SK-N-SH treated with all-trans-retinoic acid at 6 μM for 48 hours (cell line): ENCODE measurements around the gene SDR39U1.
A peak's percentile ranks its signal among the peaks of the same experiment; 100 is the strongest.

Experiments
- ATAC-seq: fragments of 200-7000 bp; cut with Tn5 transposase; 3 replicates; pipeline ENCODE4 v1.9.1; 2020; ENCODE audit warnings: mild to moderate bottlenecking, moderate library complexity
- ARNTL ChIP-seq: fragments of 450-650 bp; formaldehyde crosslinking; IDR thresholded peaks from 2 replicates; pipeline ENCODE4 v1.5.0; 2020; ENCODE audit warnings: low read depth, mild to moderate bottlenecking, moderate library complexity, borderline replicate concordance
- BACH2 ChIP-seq: fragments of 250-450 bp; sonication (Bioruptor Pico); IDR thresholded peaks from 2 replicates; pipeline ENCODE4 v1.9.0; 2021; ENCODE audit warnings: mild to moderate bottlenecking, borderline replicate concordance
- CSDC2 ChIP-seq: fragments of 250-450 bp; sonication (Bioruptor Pico); IDR thresholded peaks from 2 replicates; pipeline ENCODE4 v1.5.0; 2020; ENCODE audit warnings: mild to moderate bottlenecking, moderate library complexity
- ESRRG ChIP-seq: fragments of 250-450 bp; sonication (Bioruptor Pico); IDR thresholded peaks from 2 replicates; pipeline ENCODE4 v1.6.1; 2021; ENCODE audit warnings: mild to moderate bottlenecking
- GLIS3 ChIP-seq: fragments of 250-450 bp; sonication (Bioruptor Pico); IDR thresholded peaks from 2 replicates; pipeline ENCODE4 v1.5.0; 2020; ENCODE audit warnings: mild to moderate bottlenecking, moderate library complexity
- ISL1 ChIP-seq: fragments of 250-450 bp; sonication (Bioruptor Pico); IDR thresholded peaks from 2 replicates; pipeline ENCODE4 v2.1.2; 2022; ENCODE audit warnings: mild to moderate bottlenecking, moderate library complexity
- OSR1 ChIP-seq: fragments of 250-450 bp; sonication (Bioruptor Pico); IDR thresholded peaks from 2 replicates; pipeline ENCODE4 v1.8.0; 2022; ENCODE audit warnings: moderate library complexity, mild to moderate bottlenecking, inconsistent platforms
- PPARA ChIP-seq: fragments of 250-450 bp; sonication (Bioruptor Pico); IDR thresholded peaks from 2 replicates; pipeline ENCODE4 v1.5.0; 2020; ENCODE audit warnings: mild to moderate bottlenecking, borderline replicate concordance
- RARB ChIP-seq: fragments of 250-450 bp; sonication (Bioruptor Pico); IDR thresholded peaks from 2 replicates; pipeline ENCODE4 v1.8.0; 2021; ENCODE audit warnings: mild to moderate bottlenecking, moderate library complexity
- SNAI2 ChIP-seq: fragments of 250-450 bp; sonication (Bioruptor Pico); IDR thresholded peaks from 2 replicates; pipeline ENCODE4 v1.5.0; 2020; ENCODE audit warnings: mild to moderate bottlenecking, moderate library complexity
- TOX ChIP-seq: fragments of 250-450 bp; sonication (Bioruptor Pico); IDR thresholded peaks from 2 replicates; pipeline ENCODE4 v1.8.0; 2021; ENCODE audit warnings: mild to moderate bottlenecking, moderate library complexity, borderline replicate concordance
- ZC3H10 ChIP-seq: fragments of 250-450 bp; sonication (Bioruptor Pico); IDR thresholded peaks from 2 replicates; pipeline ENCODE4 v1.5.1; 2021; ENCODE audit warnings: mild to moderate bottlenecking, moderate library complexity
- ZFP3 ChIP-seq: fragments of 250-450 bp; sonication (Bioruptor Pico); IDR thresholded peaks from 2 replicates; pipeline ENCODE4 v1.5.0; 2020; ENCODE audit warnings: mild to moderate bottlenecking, moderate library complexity
- ZFP30 ChIP-seq: fragments of 450-650 bp; formaldehyde crosslinking; IDR thresholded peaks from 2 replicates; pipeline ENCODE4 v1.5.0; 2022; ENCODE audit warnings: mild to moderate bottlenecking, moderate library complexity
- ZNF565 ChIP-seq: fragments of 450-650 bp; formaldehyde crosslinking; conservative IDR thresholded peaks from 2 replicates; pipeline ENCODE4 v1.5.0; 2020; ENCODE audit warnings: low read depth, mild to moderate bottlenecking, moderate library complexity
- ZNF70 ChIP-seq: fragments of 450-650 bp; formaldehyde crosslinking; IDR thresholded peaks from 2 replicates; pipeline ENCODE4 v1.5.0; 2020; ENCODE audit warnings: mild to moderate bottlenecking, moderate library complexity
- ZNF8 ChIP-seq: fragments of 450-650 bp; formaldehyde crosslinking; IDR thresholded peaks from 2 replicates; pipeline ENCODE4 v1.5.0; 2020; ENCODE audit warnings: mild to moderate bottlenecking, moderate library complexity
- TF ChIP-seq, protein P1 (sequence below): fragments of 250-450 bp; sonication (Bioruptor Pico); IDR thresholded peaks from 2 replicates; pipeline ENCODE4 v1.5.1; 2021; ENCODE audit warnings: mild to moderate bottlenecking, moderate library complexity
- TF ChIP-seq, protein P2 (sequence below): fragments of 250-450 bp; sonication (Bioruptor Pico); IDR thresholded peaks from 2 replicates; pipeline ENCODE4 v1.5.1; 2020; ENCODE audit warnings: low read depth, mild to moderate bottlenecking, moderate library complexity
- TF ChIP-seq, protein P3 (sequence below): fragments of 250-450 bp; sonication (Bioruptor Pico); IDR thresholded peaks from 2 replicates; pipeline ENCODE4 v1.8.0; 2020; ENCODE audit warnings: mild to moderate bottlenecking, moderate library complexity, borderline replicate concordance
- TF ChIP-seq, protein P4 (sequence below): fragments of 250-450 bp; sonication (Bioruptor Pico); IDR thresholded peaks from 2 replicates; pipeline ENCODE4 v1.5.0; 2020; ENCODE audit warnings: mild to moderate bottlenecking, moderate library complexity
- TF ChIP-seq, protein P5 (sequence below): fragments of 250-450 bp; sonication (Bioruptor Pico); IDR thresholded peaks from 2 replicates; pipeline ENCODE4 v1.8.0; 2021; ENCODE audit warnings: low read depth, mild to moderate bottlenecking, moderate library complexity, borderline replicate concordance

SDR39U1 gene

DNA sequence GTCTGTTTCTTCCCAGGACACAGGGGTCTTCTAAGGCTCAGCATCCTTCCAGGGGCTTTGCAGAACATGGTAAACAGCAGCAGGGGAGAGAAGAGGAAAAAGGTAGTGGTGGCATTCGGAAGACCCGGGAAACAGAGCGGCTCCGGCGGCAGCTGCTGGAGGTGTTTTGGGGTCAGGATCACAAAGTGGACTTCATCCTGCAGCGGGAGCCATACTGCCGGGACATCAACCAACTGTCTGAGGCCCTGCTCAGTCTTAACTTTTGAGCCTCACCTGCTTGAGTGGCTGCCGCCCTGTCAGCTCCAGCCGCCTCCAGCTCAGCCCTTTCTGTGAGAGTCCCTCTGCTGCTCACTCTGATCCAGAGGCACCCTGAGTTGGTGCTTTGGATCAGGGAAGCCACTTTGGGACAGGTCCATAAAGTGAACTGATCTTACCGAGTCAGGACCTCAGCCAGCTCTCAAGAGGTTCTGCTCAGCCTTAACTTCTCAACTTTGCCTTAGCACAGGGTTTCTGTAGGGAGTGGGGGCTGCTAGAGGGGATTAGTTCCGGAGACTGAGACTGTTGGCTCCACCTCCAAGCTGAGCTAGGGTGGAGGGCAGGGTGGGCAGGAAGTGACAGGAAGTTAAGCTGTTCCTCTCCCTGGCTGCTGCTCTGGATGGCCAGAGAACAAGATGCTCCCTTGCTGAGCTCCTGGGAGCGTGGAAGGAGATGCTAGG, 5.4 kb downstream of the SDR39U1 start:
- no peak for ATAC-seq
- no peak for TF ChIP-seq ZC3H10 (CRISPR knock-in tag)
- TF ChIP-seq RARB (CRISPR knock-in tag): no peak
- no peak for TF ChIP-seq PPARA (CRISPR knock-in tag)
- no peak for TF ChIP-seq ZFP30 (CRISPR knock-in tag)
- TF ChIP-seq, protein P1, sequence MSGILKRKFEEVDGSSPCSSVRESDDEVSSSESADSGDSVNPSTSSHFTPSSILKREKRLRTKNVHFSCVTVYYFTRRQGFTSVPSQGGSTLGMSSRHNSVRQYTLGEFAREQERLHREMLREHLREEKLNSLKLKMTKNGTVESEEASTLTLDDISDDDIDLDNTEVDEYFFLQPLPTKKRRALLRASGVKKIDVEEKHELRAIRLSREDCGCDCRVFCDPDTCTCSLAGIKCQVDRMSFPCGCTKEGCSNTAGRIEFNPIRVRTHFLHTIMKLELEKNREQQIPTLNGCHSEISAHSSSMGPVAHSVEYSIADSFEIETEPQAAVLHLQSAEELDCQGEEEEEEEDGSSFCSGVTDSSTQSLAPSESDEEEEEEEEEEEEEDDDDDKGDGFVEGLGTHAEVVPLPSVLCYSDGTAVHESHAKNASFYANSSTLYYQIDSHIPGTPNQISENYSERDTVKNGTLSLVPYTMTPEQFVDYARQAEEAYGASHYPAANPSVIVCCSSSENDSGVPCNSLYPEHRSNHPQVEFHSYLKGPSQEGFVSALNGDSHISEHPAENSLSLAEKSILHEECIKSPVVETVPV (CRISPR knock-in tag): no peak
- no peak for TF ChIP-seq ZFP3
- TF ChIP-seq, all 23 proteins: peak for 0

DNA sequence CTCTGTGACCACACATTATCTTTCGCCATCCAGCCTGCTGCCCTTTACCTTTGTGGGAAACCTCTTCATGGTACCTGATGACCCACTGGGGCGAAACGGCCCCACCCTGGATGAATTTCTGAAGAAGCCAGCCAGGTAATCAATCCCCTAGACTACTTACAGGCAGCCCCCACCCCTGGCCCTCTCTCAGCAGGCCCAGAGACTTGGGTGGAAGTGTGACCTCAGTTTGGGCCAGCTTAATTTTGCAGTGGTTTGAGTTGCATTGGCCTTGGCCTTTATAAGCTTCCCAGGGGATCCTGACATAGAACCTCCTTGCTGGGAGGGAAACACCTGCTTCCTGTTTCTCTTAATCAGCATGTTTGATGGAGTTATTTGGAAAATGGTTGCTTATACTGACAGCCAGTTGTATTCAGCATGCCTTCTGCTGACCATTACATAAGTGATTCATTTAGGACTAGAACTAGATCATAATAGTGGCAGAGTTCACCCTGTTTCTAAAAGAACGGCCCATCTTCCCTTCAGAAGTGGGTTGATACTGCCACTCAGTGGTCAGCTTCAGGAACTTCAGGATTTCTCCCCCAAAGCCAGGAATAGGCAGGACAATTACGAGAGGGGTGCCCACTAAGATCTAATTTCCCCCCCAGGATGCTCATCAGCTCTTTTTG, 6.1 kb downstream of the SDR39U1 start:
- TF ChIP-seq ISL1 (CRISPR knock-in tag) (no peak), ESRRG (CRISPR knock-in tag) (no peak), ZNF70 (CRISPR knock-in tag) (no peak), RARB (CRISPR knock-in tag) (no peak), SNAI2 (CRISPR knock-in tag) (no peak), GLIS3 (no peak), ARNTL (no peak), BACH2 (CRISPR knock-in tag) (no peak), ZNF565 (CRISPR knock-in tag) (no peak), TOX (CRISPR knock-in tag) (no peak), ZFP3 (no peak), PPARA (CRISPR knock-in tag) (no peak), OSR1 (CRISPR knock-in tag) (no peak), ZNF8 (no peak), CSDC2 (CRISPR knock-in tag) (no peak), ZC3H10 (CRISPR knock-in tag) (no peak), ZFP30 (CRISPR knock-in tag) (no peak)
- TF ChIP-seq, protein P2, sequence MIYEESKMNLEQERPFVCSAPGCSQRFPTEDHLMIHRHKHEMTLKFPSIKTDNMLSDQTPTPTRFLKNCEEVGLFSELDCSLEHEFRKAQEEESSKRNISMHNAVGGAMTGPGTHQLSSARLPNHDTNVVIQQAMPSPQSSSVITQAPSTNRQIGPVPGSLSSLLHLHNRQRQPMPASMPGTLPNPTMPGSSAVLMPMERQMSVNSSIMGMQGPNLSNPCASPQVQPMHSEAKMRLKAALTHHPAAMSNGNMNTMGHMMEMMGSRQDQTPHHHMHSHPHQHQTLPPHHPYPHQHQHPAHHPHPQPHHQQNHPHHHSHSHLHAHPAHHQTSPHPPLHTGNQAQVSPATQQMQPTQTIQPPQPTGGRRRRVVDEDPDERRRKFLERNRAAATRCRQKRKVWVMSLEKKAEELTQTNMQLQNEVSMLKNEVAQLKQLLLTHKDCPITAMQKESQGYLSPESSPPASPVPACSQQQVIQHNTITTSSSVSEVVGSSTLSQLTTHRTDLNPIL (CRISPR knock-in tag): no peak
- TF ChIP-seq, protein P3, sequence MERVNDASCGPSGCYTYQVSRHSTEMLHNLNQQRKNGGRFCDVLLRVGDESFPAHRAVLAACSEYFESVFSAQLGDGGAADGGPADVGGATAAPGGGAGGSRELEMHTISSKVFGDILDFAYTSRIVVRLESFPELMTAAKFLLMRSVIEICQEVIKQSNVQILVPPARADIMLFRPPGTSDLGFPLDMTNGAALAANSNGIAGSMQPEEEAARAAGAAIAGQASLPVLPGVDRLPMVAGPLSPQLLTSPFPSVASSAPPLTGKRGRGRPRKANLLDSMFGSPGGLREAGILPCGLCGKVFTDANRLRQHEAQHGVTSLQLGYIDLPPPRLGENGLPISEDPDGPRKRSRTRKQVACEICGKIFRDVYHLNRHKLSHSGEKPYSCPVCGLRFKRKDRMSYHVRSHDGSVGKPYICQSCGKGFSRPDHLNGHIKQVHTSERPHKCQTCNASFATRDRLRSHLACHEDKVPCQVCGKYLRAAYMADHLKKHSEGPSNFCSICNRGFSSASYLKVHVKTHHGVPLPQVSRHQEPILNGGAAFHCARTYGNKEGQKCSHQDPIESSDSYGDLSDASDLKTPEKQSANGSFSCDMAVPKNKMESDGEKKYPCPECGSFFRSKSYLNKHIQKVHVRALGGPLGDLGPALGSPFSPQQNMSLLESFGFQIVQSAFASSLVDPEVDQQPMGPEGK (CRISPR knock-in tag): no peak
- TF ChIP-seq, protein P4, sequence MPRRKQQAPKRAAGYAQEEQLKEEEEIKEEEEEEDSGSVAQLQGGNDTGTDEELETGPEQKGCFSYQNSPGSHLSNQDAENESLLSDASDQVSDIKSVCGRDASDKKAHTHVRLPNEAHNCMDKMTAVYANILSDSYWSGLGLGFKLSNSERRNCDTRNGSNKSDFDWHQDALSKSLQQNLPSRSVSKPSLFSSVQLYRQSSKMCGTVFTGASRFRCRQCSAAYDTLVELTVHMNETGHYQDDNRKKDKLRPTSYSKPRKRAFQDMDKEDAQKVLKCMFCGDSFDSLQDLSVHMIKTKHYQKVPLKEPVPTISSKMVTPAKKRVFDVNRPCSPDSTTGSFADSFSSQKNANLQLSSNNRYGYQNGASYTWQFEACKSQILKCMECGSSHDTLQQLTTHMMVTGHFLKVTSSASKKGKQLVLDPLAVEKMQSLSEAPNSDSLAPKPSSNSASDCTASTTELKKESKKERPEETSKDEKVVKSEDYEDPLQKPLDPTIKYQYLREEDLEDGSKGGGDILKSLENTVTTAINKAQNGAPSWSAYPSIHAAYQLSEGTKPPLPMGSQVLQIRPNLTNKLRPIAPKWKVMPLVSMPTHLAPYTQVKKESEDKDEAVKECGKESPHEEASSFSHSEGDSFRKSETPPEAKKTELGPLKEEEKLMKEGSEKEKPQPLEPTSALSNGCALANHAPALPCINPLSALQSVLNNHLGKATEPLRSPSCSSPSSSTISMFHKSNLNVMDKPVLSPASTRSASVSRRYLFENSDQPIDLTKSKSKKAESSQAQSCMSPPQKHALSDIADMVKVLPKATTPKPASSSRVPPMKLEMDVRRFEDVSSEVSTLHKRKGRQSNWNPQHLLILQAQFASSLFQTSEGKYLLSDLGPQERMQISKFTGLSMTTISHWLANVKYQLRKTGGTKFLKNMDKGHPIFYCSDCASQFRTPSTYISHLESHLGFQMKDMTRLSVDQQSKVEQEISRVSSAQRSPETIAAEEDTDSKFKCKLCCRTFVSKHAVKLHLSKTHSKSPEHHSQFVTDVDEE (CRISPR knock-in tag): no peak
- peak; percentile 74 for ATAC-seq

DNA sequence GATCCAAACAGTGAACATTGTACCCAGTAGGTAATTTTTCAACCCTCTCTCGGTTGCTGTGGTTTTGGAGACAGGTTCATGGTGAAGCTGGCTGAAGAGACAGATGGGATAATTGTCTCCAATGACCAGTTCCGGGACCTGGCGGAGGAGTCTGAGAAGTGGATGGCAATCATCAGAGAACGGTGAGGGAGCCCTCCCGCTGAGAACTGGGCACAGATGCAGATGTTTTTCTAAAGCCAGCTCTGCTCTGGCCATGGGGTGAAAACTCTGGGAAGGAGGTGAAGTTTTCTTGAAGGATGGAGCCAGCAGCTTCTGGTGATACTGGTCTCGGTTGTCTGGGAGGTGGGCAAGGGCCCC, 6.6 kb downstream of the SDR39U1 start:
- ATAC-seq: no peak
- TF ChIP-seq, protein P5, sequence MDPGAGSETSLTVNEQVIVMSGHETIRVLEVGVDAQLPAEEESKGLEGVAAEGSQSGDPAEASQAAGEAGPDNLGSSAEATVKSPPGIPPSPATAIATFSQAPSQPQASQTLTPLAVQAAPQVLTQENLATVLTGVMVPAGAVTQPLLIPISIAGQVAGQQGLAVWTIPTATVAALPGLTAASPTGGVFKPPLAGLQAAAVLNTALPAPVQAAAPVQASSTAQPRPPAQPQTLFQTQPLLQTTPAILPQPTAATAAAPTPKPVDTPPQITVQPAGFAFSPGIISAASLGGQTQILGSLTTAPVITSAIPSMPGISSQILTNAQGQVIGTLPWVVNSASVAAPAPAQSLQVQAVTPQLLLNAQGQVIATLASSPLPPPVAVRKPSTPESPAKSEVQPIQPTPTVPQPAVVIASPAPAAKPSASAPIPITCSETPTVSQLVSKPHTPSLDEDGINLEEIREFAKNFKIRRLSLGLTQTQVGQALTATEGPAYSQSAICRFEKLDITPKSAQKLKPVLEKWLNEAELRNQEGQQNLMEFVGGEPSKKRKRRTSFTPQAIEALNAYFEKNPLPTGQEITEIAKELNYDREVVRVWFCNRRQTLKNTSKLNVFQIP (CRISPR knock-in tag): no peak
- TF ChIP-seq TOX (CRISPR knock-in tag) (no peak), ISL1 (CRISPR knock-in tag) (no peak), CSDC2 (CRISPR knock-in tag) (no peak), BACH2 (CRISPR knock-in tag) (no peak), PPARA (CRISPR knock-in tag) (no peak), ZNF8 (no peak), ZFP30 (CRISPR knock-in tag) (no peak)
- TF ChIP-seq, all 23 proteins: peak for 0
